ENCODE measurements around the gene NENF. TPM values are rescaled to one million over a fixed set of nuclear protein-coding genes. Genes with fewer than 3 reads are reported as not detected.

Gene NENF
- total RNA-seq, 1 experiment from 2014 or later, result 72.4 TPM

GRCh38 chr1:212454741-212455140 is 22.0 kb downstream of the NENF start:
- CTCF ChIA-PET, result interaction anchor here (0.6 to 2.0 kb wide), 2 partner anchors 276 to 774 kb away, joined by 5 to 10 read pairs; no protein-coding TSS in a partner anchor
- H3K27ac ChIP-seq (ENCODE audit: low read length), result no peak overlapping the region
- intact Hi-C loops (cut with micrococcal nuclease; ENCODE audit: unreplicated experiment), result loop anchor here (5.0 to 10.0 kb wide), 4 partner anchors 70 to 770 kb away; no protein-coding TSS in a partner anchor
- POLR2A ChIA-PET, result no interaction called here
- no TSS peak for BruUV-seq (replicated peaks)
- no peaks in the 10 kb centered on the region for H3K4me1 ChIP-seq (ENCODE audit: control insufficient read depth, insufficient read depth, low read length)
- TF ChIP-seq SIN3A (IDR thresholded peaks at IDR 0.05; ENCODE audit: borderline replicate concordance, insufficient read depth, low read depth, low read length) (no peak), REST (IDR thresholded peaks at IDR 0.05; ENCODE audit: insufficient read depth in 1 of 2, low read depth in 2 of 2, low read length in 1 of 2) (no peak), TCF7L2 (IDR thresholded peaks at IDR 0.05; ENCODE audit: low read depth, low read length) (no peak), POLR2AphosphoS5 (IDR thresholded peaks at IDR 0.05; ENCODE audit: low read depth, low read length) (no peak), CTCF (IDR thresholded peaks at IDR 0.05) (no peak)
- no peak overlapping the region for H3K4me3 ChIP-seq (ENCODE audit: low read depth in 2 of 2, low read length in 2 of 2)
- no peak for DNase-seq (ENCODE audit: low read depth, low spot score)
- in situ Hi-C loops (cut with HindIII; ENCODE audit: low pct_unique_long_range_greater_than_20kb, low sequenced_read_pairs), result no loop called here
- H3K9me3 ChIP-seq (ENCODE audit: control insufficient read depth, insufficient read depth, low read depth, low read length), result no peaks in the 10 kb centered on the region
- ATAC-seq, result no peak
- H3K36me3 ChIP-seq (ENCODE audit: control insufficient read depth, insufficient read depth, low read length), result no peaks in the 10 kb centered on the region
- no peaks in the 10 kb centered on the region for H3K27me3 ChIP-seq (ENCODE audit: control insufficient read depth, insufficient read depth, low read length)

- TF ChIP-seq CTCF (IDR thresholded peaks at IDR 0.05) (no peak), POLR2AphosphoS5 (IDR thresholded peaks at IDR 0.05; ENCODE audit: low read depth, low read length) (no peak), REST (IDR thresholded peaks at IDR 0.05; ENCODE audit: insufficient read depth in 1 of 2, low read depth in 2 of 2, low read length in 1 of 2) (no peak), TCF7L2 (IDR thresholded peaks at IDR 0.05; ENCODE audit: low read depth, low read length) (no peak), SIN3A (IDR thresholded peaks at IDR 0.05; ENCODE audit: borderline replicate concordance, insufficient read depth, low read depth, low read length) (no peak)
- POLR2A ChIA-PET, result no interaction called here
- DNase-seq (ENCODE audit: low read depth, low spot score) (no peak), ATAC-seq (no peak)
- Histone ChIP-seq H3K9me3 (ENCODE audit: control insufficient read depth, insufficient read depth, low read depth, low read length) (no peaks in the 10 kb centered on the region), H3K36me3 (ENCODE audit: control insufficient read depth, insufficient read depth, low read length) (no peaks in the 10 kb centered on the region), H3K4me1 (ENCODE audit: control insufficient read depth, insufficient read depth, low read length) (no peaks in the 10 kb centered on the region), H3K4me3 (ENCODE audit: low read depth in 2 of 2, low read length in 2 of 2) (no peak overlapping the region), H3K27me3 (ENCODE audit: control insufficient read depth, insufficient read depth, low read length) (no peaks in the 10 kb centered on the region), H3K27ac (ENCODE audit: low read length) (no peak overlapping the region)
- in situ Hi-C loops (cut with HindIII; ENCODE audit: low pct_unique_long_range_greater_than_20kb, low sequenced_read_pairs) (no loop called here), intact Hi-C loops (cut with micrococcal nuclease; ENCODE audit: unreplicated experiment) (loop anchor here (5.0 to 10.0 kb wide), 4 partner anchors 71 to 771 kb away; no protein-coding TSS in a partner anchor)
- CTCF ChIA-PET, result interaction anchor here (0.6 to 2.8 kb wide), 13 partner anchors 9 to 775 kb away, joined by 3 to 16 read pairs (median 6); partner anchors contain the start of gene DTL
- no TSS peak for BruUV-seq (replicated peaks)
These were observed 22.7 kb downstream of the NENF start for GRCh38 chr1:212455401-212455800.
